Activated T-cell treated with anti-CD3 and anti-CD28 coated beads for 48 hours (primary cell): ENCODE measurements around the gene RBM28.

Source experiments
- DNase-seq: peaks from one replicate; pipeline ENCODE4 v3.0.0-alpha.2; 2020; ENCODE audit warnings: low read depth

RBM28 gene, protein sequence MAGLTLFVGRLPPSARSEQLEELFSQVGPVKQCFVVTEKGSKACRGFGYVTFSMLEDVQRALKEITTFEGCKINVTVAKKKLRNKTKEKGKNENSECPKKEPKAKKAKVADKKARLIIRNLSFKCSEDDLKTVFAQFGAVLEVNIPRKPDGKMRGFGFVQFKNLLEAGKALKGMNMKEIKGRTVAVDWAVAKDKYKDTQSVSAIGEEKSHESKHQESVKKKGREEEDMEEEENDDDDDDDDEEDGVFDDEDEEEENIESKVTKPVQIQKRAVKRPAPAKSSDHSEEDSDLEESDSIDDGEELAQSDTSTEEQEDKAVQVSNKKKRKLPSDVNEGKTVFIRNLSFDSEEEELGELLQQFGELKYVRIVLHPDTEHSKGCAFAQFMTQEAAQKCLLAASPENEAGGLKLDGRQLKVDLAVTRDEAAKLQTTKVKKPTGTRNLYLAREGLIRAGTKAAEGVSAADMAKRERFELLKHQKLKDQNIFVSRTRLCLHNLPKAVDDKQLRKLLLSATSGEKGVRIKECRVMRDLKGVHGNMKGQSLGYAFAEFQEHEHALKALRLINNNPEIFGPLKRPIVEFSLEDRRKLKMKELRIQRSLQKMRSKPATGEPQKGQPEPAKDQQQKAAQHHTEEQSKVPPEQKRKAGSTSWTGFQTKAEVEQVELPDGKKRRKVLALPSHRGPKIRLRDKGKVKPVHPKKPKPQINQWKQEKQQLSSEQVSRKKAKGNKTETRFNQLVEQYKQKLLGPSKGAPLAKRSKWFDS

DNA sequence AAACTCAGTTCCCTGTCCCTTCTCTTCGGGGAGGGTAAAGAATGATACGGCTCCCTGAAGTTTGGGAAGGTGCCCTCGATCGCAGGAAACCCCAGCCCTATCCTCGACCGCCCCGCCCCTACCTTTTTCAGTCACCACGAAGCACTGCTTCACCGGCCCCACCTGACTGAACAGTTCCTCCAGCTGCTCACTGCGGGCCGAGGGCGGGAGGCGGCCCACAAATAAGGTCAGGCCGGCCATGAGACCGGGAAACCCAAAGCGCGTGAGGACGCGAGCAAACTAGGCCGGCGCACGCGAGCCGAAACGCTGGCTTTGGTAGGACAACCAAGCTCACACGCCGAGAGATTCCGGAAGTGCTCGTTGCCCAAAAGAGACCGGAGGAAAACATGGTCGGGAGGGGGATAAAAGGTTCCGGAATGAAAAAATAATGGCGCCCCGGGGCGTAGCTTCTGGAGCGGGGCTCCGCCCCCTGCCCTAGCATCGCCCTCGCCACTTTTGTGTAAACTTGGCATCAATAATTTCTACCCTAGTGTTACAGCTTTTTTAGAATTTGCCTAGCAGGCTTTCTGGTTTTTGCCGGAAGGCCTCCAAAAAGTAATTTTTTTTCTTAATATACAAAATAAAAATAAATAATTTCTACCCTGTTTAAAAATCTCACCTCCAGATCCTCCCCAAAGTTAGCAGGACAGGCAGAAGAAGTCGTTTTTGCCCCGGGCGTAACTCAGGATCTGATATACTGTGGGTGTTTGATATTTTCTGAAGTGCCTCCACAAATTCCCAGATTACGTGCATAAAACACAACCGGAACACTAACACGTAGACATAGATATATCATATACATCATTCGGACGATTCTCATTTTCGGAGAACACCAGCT lies at the start of gene RBM28:
TSS of gene RBM28 (minus strand) at position 355 of the 877 bp plus-strand sequence. CDS start at position 240, 115 bp downstream.
- peak; percentile 79 for DNase-seq

DNA sequence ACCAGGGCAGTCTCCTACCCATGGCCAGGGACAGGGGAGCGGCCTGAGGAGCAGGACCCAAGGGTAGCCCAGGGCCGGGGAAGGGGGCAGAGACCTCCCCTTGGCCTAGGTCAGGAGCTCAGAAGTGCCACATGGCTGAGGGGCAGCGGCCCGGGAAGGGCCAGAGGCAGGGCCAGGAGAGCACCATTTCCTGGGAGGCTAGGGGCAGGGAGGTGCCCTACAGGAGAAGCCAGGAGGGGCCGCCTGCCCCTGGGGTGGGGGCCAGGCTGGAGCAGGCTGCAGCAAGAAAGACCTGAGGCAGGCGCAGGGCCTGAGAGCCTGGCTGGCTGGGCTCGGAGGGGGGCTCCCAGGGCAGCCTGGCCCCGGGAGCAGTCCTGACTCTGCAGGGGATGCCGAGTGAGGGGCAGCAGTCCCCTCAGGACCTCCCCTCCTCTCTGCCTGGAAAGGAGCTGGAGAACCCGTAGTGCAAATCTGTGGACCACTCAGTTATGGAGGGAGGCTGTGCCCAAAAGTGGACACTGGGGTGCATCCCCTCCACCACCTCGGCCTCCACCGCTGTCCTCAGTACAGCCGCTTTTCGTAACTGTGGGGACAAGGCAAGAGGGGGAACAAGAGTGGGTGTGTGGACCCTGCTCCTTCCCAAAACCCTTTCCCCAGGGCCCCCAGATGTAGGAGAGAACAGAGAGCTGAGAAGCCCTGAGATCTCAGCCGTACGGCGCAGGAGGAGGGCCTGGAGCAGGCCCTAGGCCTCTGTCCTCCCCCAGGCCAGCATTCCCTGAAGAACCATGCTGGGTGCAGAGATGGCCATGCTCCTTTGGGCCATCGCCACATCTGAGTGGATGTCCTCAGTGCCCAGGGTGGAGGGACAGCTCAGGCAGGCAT lies 49.0 kb upstream of the RBM28 start:
- no peak for DNase-seq

DNA sequence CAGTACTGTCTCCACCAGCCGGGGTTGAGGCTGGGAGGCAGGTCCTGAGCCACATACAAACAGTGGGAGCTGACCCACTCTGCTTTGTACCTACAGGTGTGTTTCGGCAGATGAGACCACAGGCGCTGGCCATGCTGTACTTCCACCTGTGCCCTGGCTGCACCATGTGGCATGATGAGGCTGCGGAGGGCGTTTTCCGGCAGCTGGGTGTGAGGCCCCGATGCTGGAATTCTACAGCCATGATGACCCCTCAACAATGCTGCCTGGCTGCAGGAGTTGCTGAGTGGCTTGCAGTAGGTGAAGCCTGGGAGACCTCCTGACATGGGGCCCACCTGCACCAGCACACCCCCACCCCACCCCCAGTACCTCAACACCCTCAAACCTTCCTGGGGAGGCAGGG lies 48.1 kb upstream of the RBM28 start:
- no peak for DNase-seq

DNA sequence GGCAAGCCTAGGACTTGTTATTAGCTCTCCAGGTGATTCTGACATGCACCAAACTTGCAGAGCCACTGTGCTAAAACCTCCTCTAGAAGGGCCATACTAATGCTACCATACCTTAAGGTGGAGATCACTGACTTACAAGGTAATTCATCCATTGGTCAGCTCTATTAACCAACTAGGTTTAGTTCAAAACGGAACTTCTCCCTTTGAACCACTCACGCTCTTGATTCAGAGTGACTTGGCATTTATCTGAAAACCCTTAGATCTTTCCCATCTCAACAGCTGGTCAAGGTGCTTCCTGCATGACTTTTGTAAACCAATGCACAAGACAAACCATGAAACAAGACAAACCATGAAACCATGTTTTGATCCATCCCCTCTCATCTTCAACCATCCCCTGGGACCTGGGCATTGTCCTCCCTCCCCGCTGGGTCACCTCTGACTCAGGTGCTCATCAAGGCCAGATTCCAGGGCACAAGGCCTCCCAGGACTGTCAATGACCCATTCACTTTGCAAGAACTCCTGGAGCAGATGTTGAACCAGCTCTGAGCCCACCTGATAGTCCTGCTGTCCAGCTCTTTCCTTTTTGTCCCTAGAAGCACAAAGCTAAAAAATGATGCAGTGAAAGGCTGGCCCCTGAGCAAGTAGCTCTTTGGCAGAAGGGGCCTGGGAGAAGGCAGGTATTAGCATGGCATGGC lies 47.3 kb upstream of the RBM28 start:
- DNase-seq, result no peak

DNA sequence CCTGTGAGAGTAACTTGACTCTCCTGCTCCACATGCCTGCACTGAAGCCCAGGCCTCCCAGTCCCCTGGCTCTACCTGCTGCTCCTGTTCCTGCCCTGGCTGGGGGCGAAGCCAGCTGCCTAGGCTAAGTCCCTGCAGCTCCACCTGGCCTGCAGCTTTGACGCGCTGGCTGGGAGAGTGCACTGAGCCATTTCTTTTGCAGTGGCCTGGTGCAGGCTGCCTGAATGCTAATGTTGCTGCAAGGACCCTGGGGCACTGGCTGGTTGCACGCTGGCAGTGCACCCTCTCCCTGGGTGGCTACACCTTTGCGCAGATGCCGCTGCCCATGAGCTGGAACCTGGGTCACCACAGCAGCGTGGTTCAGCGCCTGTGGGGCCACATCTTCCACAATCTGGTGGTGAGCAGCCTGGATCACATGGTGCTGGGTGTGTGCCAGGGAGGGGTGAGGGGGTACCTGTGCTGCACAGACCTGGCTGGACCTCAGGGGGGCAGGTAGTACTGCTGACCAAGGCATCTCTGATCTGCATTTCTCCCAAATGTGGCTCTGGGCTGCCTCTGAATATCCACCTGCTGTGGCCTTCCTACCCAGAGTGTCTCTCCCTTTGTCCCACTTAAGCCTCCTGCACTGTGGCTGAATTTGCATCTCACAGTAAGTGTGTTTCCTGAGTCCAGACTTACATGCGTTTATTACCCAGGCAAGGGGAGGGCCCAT lies 46.1 kb upstream of the RBM28 start:
- DNase-seq, result no peak

DNA sequence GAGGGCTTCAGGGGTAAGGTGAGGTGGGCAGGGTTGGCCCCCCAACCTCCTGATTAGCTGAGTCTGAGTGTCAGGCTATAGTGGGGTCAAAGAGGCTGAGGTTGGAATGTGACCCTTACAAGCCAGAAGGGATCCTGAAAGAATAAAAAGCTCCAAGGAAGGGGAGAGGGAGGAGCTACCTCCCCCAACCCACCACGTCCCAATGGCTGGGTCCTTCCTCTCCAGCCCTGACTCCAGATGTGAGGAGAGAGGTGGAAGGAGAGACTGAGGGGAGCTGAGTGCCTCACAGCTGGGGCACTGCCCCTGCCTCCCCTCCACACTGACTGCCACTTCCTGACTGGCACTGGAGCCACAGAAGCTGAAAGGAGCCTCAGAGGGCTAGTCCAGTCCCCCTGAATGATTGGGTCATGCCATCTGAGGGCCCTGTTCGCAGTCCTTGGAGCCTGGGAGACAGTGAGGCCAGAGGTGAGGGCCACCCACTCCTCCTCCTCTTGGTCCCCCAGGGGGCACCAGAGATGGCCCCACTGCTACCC lies 45.4 kb upstream of the RBM28 start:
- DNase-seq, result no peak

DNA sequence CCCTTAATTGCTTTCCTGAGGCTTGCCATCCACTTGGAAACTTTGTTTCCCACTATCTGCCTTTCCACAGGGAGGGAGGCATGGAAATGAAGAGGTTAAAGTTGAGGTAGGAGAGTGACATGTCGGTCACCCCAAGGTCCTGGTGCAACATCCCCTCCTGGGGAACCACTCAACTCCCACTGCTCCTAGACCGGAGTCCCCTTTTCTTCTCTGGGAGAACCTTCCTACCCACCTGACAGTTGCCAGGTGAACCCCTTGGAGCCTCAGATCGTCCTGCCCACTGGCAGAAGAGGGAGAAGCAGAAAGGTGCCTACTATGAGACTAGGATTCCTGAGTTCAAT lies 44.4 kb upstream of the RBM28 start:
- DNase-seq, result no peak

DNA sequence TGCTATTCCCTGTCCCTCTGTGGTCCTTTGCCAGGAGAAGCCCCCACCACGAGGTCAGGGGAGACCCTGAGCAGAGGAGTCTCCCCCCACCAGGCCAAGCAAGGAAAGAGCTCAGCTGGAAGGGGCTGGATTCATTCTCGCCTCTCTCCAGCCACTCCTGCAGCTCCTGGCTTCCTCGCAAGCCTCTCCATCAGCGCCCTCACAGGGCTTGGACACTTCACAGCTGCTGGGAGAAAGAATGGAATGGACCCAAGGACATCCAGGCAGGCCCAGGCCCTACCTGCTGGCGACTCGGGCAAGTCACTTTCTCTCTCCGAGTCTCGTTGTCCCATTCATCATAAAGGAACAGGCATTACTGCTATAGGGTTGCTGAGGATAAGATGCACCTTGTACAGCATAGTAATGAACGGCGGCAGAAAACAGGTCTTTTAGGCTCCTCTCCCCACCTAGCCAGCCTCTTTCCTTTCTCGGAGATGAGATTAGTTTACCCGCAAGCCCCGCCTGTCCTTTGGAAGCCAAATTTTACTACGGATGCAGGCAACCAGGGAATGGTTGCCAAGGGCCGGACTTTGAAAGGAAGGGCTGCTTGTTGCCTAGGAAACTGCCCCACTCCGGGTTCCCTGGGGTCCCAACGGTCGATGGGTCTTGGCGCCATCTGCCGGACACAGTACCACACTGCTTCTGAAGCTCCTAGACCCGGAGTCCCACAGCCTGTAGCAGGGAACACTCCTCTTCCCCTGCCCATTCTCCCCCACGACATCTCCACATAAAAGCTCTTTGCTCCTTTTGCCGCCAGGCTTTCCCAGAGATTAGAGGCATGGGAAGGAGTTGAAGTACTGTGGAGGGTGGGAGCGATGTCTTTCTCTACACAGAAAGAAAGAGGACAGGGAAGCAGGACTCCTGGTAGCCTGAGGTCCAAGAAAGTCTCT lies 43.8 kb upstream of the RBM28 start:
- peak; percentile 66 for DNase-seq

DNA sequence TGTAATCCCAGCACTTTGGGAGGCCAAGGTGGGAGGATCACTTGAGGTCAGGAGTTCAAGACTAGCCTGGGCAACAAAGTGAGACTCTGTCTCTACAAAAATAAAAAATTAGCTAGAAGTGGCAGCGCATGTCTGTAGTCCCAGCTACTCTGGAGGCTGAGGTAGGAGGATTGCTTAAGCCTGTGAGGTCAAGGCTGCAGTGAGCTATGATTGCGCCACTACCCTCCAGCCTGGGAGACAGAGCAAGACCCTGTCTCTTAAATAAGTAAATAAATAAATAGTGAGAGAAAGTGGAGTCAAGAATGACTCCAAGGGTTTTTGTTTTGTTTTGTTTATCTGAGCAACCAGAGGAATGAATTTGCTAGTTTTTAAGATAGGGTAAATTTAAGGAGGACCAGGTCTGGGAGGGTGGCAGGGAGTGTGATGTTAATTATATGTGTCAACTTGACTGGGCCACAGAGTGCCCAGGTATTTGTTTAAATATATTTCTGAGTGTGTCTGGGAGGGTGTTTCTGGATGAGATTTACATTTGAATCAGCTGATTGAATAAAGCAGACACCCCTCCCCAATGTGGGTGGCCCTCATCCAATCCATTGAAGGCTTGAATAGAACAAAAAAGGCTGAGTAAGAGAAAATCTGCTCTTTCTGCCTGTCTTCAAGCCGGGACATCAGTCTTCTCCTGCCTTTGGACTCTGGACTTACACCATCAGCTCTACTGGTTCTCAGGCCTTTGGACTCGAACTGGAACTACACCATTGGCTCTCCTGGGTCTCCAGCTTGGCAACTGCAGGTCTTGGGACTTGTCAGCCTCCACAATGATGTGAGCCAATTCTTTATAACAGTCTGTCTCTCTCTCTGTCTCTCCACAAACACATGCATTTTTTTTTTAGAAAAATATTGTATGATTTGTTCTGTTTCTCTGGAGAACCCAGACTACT lies 42.5 kb upstream of the RBM28 start:
- no peak for DNase-seq

DNA sequence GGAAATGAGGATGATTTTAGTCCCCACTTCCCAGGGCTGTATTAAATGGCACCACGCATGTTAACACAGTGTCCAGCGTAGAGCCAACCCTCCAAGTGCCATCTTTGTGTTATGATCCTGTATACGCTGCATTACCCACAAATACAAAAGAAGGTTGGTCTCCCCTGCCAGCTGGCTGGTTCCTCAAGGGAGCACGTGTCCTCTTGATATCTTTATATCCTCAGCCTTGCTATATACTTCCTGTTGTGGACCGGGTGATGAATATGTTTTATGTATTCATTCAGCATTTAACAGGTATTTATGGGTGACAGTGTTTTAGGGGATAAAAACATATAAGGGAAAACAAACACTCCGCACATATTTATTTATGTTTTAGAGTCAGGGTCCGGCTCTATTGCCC lies 41.0 kb upstream of the RBM28 start:
- no peak for DNase-seq

DNA sequence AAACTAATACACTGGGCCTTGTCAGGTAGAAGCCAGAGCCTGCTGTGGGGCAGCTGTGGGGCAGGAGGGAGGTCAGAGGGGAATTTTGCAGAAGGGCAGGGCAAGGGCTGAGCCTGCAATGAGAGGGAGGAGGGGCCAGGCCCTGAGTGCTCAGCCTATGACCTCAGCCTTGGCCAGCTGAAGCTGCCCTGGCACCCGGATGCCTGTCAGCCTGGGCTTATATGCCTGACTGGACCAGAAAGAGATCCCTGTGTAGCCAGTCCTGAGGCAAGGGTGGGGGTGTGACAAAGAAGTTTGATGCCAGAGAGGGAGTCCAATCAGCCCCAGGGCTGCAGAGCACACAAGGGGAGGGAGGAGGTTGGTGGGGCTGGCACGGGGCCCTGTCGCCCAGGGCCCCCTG lies 40.1 kb upstream of the RBM28 start:
- no peak for DNase-seq

DNA sequence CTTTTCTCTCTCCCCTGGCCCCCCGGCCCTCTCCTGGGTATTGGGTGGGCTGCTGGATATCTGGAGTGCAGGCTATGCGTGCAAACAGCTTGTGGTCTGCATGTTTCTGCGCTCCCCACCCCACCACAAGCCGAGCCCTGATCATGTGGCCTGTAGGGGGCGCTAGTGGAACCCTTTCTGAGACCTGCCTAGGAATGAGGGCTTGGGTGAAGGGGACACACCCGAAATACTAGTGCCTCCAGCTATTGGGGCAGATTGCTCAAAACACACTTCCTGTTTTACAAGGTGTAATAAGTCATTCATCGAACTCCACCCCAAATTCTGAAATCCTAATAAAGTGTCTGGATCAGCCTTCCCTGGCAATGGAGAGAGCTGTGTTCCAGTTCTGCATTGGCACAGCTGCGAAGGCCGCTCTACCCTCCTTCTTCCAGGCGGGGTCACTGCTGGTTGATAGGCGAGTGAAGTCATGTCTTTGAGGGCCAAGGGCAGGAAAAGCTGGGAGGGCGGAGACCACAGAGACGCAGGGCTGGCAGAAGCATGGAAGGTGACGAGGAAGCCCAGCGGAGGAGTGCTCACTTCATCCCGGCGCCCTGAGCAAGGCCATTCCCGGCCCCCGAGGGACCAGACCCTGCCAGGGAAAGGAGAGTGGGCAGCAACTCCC lies 37.6 kb upstream of the RBM28 start:
- peak; percentile 43 for DNase-seq

DNA sequence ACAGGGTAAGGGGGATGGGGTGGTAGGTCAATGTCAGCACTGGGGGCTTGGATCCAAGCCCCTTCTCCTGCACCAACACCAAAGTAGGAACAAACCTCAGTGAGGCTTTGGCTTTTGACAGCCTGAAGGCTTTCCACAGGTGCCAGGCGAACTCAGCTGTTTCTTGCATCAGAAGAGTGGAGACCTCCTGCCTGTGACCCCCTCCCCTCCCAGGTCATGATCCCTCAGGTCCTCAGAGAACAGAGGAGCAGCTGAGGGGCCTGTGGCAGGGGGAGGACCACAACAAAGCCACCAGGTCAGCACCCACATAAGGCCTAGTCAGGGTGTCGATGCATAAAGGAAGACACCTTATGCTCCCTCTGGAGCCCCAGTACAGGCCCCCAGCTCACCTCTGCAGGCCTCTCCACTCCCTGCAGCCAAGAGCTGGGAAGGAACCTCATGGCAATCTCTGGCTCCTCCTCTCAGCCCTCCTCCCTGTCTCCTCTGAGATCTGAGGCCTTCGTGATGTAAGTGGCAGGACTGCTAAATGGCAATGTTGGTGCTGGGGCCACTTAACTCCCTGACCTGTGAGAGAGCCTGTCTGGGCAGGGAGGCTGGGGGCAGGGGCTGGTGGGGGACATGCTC lies 36.9 kb upstream of the RBM28 start:
- no peak for DNase-seq

DNA sequence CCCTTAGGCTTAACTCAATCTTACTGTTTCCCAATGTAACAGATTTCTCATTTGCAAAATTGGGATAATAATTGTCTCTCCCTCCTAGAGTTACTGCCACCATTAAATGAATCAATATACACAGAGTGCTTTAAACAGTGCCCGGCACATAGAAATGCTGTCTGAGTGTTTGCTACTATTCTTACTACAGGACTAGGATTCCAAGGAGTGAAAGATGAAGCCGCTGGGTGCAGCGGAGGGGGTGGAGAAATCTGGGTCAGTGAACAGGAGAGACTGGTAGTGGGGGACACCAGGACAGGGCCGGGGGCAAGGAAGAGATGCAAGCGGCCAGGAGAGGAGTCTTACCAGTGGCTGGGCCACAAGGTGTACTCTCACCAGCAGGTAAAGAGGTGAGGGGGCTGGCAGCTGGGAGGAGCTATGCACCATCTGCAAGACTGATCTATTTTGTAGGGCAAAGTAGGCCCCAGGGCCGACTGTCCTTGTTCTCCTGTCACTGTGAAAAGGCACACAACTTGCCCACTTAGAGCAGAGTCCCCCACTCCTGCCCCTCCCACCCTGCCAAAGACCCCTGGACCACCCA lies 36.3 kb upstream of the RBM28 start:
- DNase-seq, result no peak

DNA sequence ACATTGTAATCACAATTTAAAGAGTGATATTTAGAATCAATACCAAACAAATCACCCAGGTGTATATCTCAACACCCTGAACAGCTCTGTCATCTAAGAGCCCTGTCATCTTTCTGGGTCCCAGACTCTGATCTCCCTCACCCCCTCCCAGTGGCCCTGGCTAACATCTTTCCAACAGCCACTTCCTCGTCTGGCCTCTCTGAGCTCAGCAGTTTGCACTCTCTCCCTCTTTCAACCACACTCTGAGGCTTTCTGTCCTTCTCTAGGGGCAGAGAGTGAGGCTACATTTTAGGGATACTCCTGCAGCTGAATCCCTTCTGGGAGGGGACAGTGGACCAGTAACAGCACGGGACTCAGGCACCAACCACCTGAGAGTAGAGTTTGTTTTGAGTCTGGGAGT lies 34.9 kb upstream of the RBM28 start:
- DNase-seq, result no peak

DNA sequence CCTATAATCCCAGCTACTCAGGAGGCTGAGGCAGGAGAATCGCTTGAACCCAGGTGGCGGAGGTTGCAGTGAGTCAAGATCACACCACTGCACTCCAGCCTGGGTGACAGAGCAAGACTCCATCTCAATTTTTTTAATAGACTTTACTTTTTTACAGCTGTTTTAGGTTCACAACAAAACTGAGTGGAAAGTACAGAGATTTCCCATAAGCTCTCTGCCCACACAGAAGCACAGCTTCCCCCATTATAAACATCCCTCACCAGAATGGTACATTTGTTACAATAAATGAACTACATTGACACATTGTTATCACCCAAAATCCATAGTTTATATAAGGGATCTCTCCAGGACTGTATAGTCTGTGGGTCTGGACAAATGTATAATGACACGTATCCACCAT lies 32.4 kb upstream of the RBM28 start:
- DNase-seq, result no peak
